ENCODE measurements around the gene RAD51B.
"Not testable (repeated sequence)": the region's sequence is repeated elsewhere in the genome, so short reads cannot be mapped to it uniquely, and the experiment has no call there.

Gene RAD51B

DNA sequence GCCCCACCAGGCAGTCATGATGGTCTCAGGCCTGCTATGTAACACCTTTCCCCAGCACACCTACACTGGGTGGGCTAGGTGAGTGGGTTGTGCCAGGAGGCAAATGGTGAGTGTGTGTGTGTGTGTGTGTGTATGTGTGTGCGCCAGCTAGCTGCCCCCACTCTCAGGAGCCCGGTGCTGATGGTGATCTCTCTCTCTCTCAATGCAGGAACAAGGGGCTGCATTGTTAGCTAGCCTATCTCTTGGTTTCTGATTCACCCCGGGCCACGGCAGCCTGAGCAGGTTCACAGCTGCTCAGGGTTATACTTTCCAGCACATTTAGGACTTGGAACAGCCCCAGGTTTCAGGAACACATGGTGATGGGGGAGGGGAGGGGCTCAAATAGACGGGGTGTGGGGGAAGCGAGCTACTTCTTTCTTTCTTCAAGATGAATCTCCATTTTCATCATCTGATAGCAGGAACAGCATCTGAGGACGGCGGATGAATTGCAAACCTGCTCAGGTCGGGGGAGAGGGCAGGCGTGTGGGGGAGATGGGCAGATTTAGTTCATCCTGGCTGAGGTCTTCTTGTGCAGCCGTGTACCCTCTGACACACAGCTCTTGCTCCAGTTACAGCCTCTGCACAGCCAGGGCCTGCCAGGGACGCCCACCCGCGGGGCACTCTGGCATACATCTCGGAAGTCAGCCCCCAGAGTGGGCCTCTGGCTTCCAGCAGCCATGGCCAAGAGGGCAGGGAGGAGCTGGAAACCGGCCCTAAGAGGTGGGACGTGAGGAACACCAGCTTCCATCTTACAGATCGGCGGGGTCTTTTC is 835.6 kb downstream of the RAD51B start:
- peak; percentile 52 for DNase-seq (ENCODE audit: low read depth)

DNA sequence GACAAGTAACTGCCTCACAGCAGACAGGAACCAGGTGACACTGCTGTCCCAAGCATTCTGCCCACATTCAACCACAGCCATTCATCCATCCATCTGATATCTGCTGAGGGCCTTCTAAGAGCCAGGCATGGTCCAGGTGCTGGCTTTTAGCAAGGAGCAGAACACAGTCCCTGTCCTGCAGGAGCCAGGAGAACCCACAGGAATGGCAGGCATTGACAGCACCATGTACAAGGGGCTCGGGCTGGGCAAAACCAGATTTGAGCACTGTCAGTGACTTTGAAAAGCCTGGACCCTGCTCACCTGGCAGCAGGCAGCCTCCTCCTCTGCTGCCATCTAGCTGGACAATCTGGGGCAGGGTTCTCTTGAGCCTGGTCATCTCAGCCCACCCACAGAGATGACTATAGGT is 836.3 kb downstream of the RAD51B start:
- no peak for DNase-seq (ENCODE audit: low read depth)

- no peak for DNase-seq (ENCODE audit: low read depth)
These were observed 836.9 kb downstream of the RAD51B start for GRCh38 chr14:68656452-68656851.

GRCh38 chr14:68657300-68658028 is 837.9 kb downstream of the RAD51B start:
- DNase-seq (ENCODE audit: low read depth): no peak

DNA sequence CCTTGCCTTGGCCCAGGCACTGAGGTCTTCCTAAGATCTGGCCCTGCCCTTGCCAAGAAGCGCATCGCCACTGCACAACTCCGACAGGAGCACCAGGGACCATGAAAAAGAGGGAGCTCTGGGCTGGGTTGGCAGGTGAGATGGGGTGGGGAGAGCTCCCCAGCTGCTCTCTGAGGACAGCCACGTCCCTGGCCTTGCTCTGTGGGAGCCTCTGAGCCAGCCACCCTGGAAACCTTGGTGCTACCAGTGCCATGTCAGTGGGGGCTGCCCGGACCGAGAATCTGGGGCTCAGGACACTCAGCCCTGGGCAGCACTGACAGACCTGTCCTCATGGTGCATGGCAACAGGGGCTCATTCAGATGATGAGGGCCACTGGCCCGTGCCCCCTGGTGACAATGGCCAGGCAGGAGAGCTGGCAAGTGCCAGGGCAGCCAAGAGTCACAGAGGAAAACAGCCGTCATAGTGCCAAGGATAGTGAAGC is 838.5 kb downstream of the RAD51B start:
- no peak for DNase-seq (ENCODE audit: low read depth)

DNA sequence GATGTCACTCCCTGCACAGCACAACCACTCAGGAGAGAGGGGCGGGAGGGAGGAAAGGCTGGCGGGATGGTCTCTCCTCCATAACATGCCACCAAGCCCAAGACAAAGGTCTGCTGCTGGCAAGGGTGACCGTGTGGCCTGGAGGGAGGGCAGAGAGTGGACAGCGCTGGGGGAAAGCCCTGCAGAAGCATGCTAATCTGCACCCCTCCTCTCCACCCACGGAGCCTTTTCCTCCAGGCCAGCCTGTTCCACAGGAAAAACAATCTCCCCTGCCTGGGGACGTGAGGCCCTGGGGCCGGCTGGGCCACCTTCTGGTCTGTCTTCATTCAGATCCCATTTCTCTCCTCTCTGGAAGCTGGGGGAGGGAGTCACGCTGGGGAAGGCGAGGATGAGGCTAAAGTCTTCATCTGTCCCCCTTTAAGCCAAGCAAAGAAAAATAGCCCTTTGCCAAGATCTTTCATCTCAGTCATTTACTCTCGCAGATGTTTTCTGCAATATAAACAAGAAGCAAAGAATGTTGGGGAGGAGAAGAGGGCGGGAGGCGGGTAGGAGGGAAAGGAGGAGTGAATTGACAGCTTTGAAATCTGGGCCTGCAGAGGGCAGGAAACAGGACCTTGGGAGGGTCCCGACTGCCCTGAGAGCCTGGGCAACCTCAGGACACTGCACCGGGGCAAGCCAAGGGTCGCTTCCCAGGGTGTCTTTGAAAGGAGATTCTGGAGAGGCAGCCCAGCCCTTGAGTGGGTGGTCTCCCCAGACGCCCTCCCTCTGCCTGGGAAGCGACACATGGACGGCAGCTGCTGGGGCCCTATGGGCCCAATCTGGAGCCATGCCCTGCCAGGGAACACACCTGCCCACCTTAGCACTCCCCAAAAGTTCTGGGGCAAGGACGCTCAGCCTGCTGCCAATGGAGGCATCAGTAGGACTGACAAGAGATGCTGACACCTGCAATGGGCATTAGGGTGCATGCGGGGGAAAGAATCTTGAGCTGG is 839.7 kb downstream of the RAD51B start:
- peak; percentile 87 for DNase-seq (ENCODE audit: low read depth)

DNA sequence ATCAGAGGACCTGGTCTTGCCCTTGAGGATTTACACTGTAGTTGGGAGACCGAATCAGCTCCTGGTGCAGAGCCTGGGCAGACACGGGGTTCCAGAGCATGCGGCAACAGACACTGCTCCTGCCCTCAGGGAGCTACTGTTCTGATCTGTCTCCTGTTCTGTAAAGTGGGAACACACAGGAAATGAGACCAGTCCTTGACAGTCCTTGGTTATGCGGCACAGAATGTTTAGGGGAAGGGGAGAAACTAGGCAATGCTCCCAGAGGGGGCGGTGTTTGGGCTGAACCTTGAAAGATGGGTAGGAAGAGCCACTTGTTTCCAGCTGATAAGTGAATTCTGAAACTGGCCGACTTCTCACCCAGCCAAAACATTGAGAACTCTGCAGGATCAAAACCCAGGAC is 840.9 kb downstream of the RAD51B start:
- DNase-seq (ENCODE audit: low read depth): no peak

DNA sequence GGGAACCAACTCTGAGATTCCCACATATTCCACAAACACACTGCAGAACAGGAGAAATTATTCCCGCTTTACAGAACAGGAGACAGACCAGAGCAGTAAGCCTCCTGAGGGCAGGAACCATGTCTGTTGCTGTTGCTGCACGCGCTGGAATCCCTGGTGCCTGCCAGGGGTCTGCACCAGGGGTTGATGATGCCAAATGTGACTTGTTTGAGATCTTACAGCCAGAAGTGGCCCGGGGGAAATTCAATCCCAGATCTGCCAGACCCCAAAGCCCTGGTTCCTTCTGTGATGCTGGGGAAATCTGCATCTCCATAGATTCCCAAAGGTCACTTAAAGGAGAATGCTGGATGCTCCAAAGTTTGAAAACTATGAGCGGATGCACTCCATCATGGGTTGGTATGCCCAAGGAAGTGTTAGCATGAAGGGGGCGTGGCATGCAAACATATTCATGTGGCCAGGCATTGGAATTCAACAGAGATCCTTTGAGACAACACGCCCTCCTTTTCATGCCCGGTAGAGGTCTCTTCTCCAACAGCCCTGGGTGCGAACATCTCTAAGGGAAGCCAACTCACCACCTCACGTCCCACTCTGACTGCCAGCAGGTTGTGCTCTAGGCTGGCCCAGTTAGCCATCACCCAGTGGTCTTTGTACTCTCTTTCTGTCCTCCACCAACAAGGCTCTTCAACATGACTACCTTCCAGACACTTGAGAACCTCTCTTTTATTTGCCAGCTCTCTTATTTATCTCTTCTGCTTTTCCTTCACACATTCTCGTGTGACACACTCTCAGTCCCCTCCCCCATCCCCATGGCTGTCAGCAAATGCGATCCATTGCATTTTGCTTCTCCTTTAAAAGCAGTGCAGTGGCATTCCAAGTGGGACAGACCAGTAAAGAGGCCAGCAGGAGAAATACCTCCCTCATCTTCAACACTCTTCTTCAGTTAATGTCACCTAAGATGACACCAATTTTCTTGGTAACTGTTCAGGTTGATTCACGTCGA is 841.9 kb downstream of the RAD51B start:
- DNase-seq (ENCODE audit: low read depth): no peak

GRCh38 chr14:68662392-68662791 is 842.8 kb downstream of the RAD51B start:
- DNase-seq (ENCODE audit: low read depth): no peak

GRCh38 chr14:68662826-68663225 is 843.2 kb downstream of the RAD51B start:
- not testable (repeated sequence) for DNase-seq (ENCODE audit: low read depth)

GRCh38 chr14:68663385-68664076 is 844.0 kb downstream of the RAD51B start:
- DNase-seq (ENCODE audit: low read depth): peak; percentile 97

DNA sequence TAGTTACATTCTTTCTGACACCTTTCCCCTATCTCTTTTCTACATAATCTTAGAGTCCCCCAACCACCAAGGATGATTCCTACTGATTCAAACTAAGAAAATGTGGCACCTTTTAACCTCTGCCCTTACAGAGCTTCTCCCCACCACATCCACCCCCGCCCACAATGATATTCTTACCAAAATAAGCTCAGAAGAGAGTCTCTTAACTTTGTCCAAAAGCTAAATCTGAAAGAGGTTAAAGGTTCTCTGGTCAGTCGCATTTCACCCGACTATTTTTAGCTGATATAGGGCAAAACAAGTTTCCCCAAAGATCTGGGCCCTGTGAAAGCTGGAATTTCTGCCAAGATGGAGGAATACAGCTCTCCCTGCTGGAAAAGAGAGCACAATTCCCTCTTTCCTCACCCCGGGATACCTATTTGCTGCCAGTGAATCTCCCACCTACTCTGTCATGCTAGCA is 844.7 kb downstream of the RAD51B start:
- DNase-seq (ENCODE audit: low read depth): no peak

DNA sequence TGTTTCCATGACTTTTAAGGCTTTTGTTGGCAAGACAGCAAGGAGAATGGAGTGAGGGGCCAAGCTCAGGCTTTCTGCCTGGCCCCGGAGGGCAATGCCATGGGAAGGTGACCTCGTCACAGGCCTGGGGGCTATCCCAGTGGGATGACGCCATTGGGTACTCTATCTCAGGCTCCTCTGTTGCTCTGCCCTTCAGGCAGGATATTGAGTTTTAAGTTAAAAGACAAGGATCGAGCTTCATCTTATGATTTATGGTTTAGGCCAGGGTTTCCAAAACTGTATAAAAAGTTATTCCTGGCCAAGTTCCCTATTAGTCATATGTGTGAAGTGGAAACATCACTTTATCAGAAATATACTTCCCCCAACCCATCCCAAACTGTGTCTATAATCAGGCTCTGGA is 845.6 kb downstream of the RAD51B start:
- DNase-seq (ENCODE audit: low read depth): peak; percentile 27

DNA sequence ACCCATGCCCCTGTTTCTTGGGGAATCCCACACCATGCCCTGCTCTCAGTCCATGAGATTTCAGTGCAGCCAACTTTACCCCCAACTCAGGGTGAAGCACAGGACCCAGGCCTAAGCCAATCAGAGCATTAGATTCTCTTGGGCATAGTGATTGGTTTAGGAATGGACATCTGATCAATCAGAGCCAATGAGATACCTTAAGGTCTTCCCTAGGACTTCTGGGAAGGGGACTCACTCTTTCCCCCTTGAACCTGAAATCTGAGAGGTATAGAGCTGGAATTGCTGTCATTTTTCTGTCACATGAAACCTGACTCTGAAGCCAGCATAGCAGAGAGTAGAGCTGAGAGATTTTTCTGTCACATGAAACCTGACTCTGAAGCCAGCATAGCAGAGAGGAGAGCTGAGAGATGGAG is 846.2 kb downstream of the RAD51B start:
- DNase-seq (ENCODE audit: low read depth): no peak

DNA sequence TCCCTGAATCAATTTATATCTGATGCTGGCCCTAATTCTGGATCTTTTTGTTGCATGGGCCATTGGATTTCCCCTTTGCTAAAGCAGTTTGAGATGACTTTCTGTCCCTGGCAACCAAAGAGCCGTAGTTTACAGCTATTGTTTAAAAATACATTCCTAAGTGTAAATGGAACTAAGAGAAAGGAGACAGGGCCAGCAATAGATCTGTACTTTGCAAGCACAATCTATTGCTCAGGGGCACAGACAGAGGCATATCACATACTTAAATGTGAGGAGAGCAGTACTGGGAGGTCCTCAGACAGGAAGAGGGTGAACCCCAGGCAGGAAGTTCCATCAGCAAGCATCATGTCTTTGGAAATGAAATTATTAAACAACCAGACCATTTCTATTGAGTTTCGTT is 846.7 kb downstream of the RAD51B start:
- no peak for DNase-seq (ENCODE audit: low read depth)

GRCh38 chr14:68666899-68667298 is 847.3 kb downstream of the RAD51B start:
- DNase-seq (ENCODE audit: low read depth): no peak

GRCh38 chr14:68667313-68667791 is 847.8 kb downstream of the RAD51B start:
- DNase-seq (ENCODE audit: low read depth): peak; percentile 95

- DNase-seq (ENCODE audit: low read depth): no peak
These were observed 848.4 kb downstream of the RAD51B start for GRCh38 chr14:68668028-68668427.

DNA sequence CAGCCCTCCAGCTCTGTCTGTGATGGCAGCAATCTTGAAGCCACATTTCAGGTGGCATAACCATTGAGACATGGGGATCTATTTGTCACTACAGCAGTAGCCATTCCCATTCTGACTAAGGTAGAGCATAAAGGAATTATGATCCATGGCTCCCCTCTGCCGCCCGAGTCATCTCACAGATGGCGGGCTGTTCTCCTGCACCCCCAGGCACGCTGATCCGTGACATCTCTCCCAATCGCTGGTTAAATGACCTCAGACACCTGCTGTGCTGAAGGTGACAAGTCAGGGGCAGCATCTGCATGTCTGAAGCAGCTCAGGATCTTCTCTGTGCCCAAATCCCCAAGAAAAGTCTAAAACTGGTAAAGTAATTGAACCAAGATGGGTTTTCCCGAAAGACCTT is 849.0 kb downstream of the RAD51B start:
- no peak for DNase-seq (ENCODE audit: low read depth)

DNA sequence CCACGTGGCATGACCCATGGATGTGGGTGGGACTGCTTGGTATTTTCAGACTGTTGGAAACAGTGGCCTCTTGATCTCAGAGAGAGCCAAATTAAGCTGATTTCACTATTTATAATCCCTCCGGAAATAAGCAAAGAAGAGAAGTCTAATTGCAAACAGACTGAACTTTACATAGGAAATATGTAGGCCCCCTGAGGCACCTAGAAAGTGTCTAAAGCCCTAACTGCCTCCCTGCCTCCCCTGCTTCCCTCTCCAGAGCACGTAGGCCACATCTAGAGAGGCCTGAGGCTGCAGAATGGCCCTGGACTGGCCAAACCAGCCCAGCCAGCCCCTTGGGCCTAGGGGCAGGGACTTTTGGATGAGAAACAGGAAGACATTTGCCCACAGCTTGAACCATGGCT is 849.5 kb downstream of the RAD51B start:
- DNase-seq (ENCODE audit: low read depth): no peak

Data from amniotic epithelial cell (primary cell).